MM.1S (cell line): Measurements from ENCODE around the gene NOL7.

Source experiments
- EZH2 ChIP-seq: fragments of 300-600 bp; sonication (generic); optimal IDR thresholded peaks from 2 replicates; pipeline ENCODE3; 2017; ENCODE audit warnings: low read depth, mild to moderate bottlenecking, antibody characterized with exemption, low read length, mixed read lengths
- TF ChIP-seq, protein P1 (sequence below): fragments of 300-600 bp; sonication (generic); IDR thresholded peaks from 2 replicates; pipeline ENCODE4 v1.5.1; 2016; ENCODE audit warnings: antibody characterized with exemption, low read length, mixed read lengths

DNA sequence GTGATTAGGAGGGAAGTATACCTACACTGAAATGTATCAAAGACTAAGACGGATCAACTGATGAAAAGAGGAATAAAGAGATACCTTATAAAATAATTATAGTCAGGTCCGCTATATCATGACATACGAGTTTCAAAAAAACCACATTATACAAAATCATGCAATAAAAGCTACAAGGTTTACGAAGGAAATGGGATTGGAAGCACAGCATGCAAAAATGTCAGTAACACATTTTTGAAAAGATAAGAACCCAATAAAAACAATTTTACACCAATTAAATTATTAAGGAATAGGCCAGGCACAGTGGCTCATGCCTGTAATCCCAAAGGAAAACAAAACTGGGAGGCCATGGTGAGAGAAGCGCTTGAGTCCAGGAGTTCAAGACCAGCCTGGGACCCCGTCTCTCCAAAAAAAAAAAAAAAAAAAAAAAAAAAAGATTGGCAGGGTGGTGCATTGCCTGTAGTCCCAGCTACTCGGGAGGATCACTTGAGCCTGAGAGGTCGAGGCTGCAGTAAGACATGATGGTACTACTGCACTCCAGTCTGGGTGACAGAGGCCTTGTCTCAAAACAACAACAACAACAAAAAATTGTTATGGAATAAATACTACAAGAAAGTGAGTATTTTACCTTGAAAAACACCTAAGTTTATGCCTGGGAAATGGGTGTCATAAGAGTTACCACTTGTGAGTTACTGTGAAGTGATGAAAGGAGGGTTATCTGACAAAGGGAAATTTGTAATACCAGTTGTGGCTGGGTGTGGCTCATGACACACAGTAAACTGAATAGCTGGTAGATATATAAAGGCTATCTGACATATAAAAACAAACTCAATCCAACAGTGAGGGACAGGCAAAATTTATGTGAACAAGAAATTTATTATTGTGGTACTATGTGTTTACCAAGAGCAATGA lies 51.3 kb downstream of the NOL7 start:
- TF ChIP-seq EZH2: no peak
- TF ChIP-seq, protein P1, sequence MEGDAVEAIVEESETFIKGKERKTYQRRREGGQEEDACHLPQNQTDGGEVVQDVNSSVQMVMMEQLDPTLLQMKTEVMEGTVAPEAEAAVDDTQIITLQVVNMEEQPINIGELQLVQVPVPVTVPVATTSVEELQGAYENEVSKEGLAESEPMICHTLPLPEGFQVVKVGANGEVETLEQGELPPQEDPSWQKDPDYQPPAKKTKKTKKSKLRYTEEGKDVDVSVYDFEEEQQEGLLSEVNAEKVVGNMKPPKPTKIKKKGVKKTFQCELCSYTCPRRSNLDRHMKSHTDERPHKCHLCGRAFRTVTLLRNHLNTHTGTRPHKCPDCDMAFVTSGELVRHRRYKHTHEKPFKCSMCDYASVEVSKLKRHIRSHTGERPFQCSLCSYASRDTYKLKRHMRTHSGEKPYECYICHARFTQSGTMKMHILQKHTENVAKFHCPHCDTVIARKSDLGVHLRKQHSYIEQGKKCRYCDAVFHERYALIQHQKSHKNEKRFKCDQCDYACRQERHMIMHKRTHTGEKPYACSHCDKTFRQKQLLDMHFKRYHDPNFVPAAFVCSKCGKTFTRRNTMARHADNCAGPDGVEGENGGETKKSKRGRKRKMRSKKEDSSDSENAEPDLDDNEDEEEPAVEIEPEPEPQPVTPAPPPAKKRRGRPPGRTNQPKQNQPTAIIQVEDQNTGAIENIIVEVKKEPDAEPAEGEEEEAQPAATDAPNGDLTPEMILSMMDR: no peak
